ENCODE results near the gene ONECUT3.

DNA sequence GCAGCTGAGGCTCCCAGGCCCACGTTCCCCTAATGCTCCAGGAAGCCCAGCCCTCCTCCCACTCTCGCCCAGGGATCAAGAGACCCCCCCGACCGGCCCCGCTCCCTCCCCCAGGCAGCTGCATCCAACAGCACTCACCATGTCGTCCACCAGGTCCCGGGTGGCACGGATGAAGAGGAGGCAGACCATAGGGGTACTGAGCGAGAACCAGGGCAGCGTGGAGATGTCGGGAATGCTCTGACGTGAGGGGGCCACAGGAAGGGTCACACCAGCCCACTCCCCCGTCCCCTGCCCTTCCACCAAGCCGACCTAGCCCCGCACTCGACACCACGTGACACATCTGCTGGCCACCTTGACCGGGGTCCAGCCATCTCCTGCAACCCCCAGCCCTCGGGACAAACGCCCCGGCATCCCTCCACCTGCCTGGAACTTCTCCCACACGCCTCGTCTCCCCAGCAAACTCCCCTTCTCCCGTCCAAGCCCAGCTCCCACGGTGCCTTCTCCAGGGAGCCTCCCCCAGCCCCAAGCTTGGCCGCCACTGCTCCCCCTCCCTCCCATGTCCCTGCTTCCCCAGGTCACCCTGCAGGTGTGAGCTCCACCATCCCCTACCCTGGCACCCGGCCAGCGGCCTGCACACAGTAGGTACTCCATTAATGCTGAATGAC is 53.9 kb downstream of the ONECUT3 start:
- TF ChIP-seq, protein P1, sequence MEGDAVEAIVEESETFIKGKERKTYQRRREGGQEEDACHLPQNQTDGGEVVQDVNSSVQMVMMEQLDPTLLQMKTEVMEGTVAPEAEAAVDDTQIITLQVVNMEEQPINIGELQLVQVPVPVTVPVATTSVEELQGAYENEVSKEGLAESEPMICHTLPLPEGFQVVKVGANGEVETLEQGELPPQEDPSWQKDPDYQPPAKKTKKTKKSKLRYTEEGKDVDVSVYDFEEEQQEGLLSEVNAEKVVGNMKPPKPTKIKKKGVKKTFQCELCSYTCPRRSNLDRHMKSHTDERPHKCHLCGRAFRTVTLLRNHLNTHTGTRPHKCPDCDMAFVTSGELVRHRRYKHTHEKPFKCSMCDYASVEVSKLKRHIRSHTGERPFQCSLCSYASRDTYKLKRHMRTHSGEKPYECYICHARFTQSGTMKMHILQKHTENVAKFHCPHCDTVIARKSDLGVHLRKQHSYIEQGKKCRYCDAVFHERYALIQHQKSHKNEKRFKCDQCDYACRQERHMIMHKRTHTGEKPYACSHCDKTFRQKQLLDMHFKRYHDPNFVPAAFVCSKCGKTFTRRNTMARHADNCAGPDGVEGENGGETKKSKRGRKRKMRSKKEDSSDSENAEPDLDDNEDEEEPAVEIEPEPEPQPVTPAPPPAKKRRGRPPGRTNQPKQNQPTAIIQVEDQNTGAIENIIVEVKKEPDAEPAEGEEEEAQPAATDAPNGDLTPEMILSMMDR (optimal IDR thresholded peaks at IDR 0.05 in 1 of 3, IDR thresholded peaks at IDR 0.05 in 1 of 3, conservative IDR thresholded peaks at IDR 0.05 in 1 of 3; ENCODE audit: extremely low read depth in 1 of 3, insufficient read depth in 2 of 3, low read length in 3 of 3) = no peak
- no peak for TF ChIP-seq EZH2 (IDR thresholded peaks at IDR 0.05; ENCODE audit: low read length)

Measured in keratinocyte (primary cell).